ENCODE results near the gene PRRG4.
"Not testable (repeated sequence)": the region's sequence is repeated elsewhere in the genome, so short reads cannot be mapped to it uniquely, and the experiment has no call there.

The PRRG4 gene

GRCh38 chr11:32829680-32830412 is at the start of gene PRRG4:
TSS of gene PRRG4 (plus strand) at chr11:32829927. CDS start at chr11:32830530, 603 bp downstream.
- Histone ChIP-seq H3K36me3 (ENCODE audit: insufficient read depth) (no peaks in the 10 kb centered on the region), H3K4me3 (IDR thresholded peaks at IDR 0.05; ENCODE audit: insufficient read depth, low read depth, low read length) (no peak within 1 kb of the TSS), H2AFZ (ENCODE audit: low read depth) (peak within 1 kb of the TSS; percentile 100), H3K79me2 (ENCODE audit: insufficient read depth, low read depth) (no peaks in the 10 kb centered on the region), H4K20me1 (ENCODE audit: insufficient read depth) (no peaks in the 10 kb centered on the region), H3K27ac (peak within 1 kb of the TSS; percentile 64), H3K4me2 (peak within 1 kb of the TSS; percentile 58), H3K27me3 (ENCODE audit: insufficient read depth, low read depth) (no peaks in the 10 kb centered on the region), H3K9ac (peak within 1 kb of the TSS; percentile 93), H3K4me1 (ENCODE audit: low read depth, poor library complexity, severe bottlenecking) (peaks cover 8% of the 10 kb centered on the region)
- TF ChIP-seq CTCF (conservative IDR thresholded peaks at IDR 0.05; ENCODE audit: low read depth, low read length) = no peak

- not testable (repeated sequence) for H3K36me3 ChIP-seq (ENCODE audit: insufficient read depth); H3K79me2 ChIP-seq (ENCODE audit: insufficient read depth, low read depth); H4K20me1 ChIP-seq (ENCODE audit: insufficient read depth); H2AFZ ChIP-seq (ENCODE audit: low read depth); H3K4me1 ChIP-seq (ENCODE audit: low read depth, poor library complexity, severe bottlenecking); H3K27ac ChIP-seq; H3K4me3 ChIP-seq (IDR thresholded peaks at IDR 0.05; ENCODE audit: insufficient read depth, low read depth, low read length); H3K9ac ChIP-seq; H3K4me2 ChIP-seq; H3K27me3 ChIP-seq (ENCODE audit: insufficient read depth, low read depth)
These were observed 48.9 kb upstream of the PRRG4 start for GRCh38 chr11:32780839-32781238.

- no peak overlapping the region for H3K4me3 ChIP-seq (IDR thresholded peaks at IDR 0.05; ENCODE audit: insufficient read depth, low read depth, low read length)
- no peak overlapping the region for H3K4me2 ChIP-seq
- no peak overlapping the region for H2AFZ ChIP-seq (ENCODE audit: low read depth)
- H3K27me3 ChIP-seq (ENCODE audit: insufficient read depth, low read depth) = no peaks in the 10 kb centered on the region
- no peak overlapping the region for H3K9ac ChIP-seq
- H3K27ac ChIP-seq = no peak overlapping the region
- no peaks in the 10 kb centered on the region for H3K79me2 ChIP-seq (ENCODE audit: insufficient read depth, low read depth)
- no peak for TF ChIP-seq CTCF (conservative IDR thresholded peaks at IDR 0.05; ENCODE audit: low read depth, low read length)
- H4K20me1 ChIP-seq (ENCODE audit: insufficient read depth) = no peaks in the 10 kb centered on the region
- no peaks in the 10 kb centered on the region for H3K4me1 ChIP-seq (ENCODE audit: low read depth, poor library complexity, severe bottlenecking)
- no peaks in the 10 kb centered on the region for H3K36me3 ChIP-seq (ENCODE audit: insufficient read depth)
These were observed 48.0 kb upstream of the PRRG4 start for GRCh38 chr11:32781721-32782120.

GRCh38 chr11:32785262-32785661 is 44.5 kb upstream of the PRRG4 start:
- Histone ChIP-seq H3K27ac (no peak overlapping the region), H3K27me3 (ENCODE audit: insufficient read depth, low read depth) (no peaks in the 10 kb centered on the region), H3K4me1 (ENCODE audit: low read depth, poor library complexity, severe bottlenecking) (no peaks in the 10 kb centered on the region), H3K9ac (no peak overlapping the region), H3K4me2 (no peak overlapping the region), H2AFZ (ENCODE audit: low read depth) (no peak overlapping the region), H4K20me1 (ENCODE audit: insufficient read depth) (no peaks in the 10 kb centered on the region), H3K36me3 (ENCODE audit: insufficient read depth) (no peaks in the 10 kb centered on the region), H3K4me3 (IDR thresholded peaks at IDR 0.05; ENCODE audit: insufficient read depth, low read depth, low read length) (no peak overlapping the region), H3K79me2 (ENCODE audit: insufficient read depth, low read depth) (no peaks in the 10 kb centered on the region)
- TF ChIP-seq CTCF (conservative IDR thresholded peaks at IDR 0.05; ENCODE audit: low read depth, low read length) = no peak

GRCh38 chr11:32786811-32787210 is 42.9 kb upstream of the PRRG4 start:
- no peaks in the 10 kb centered on the region for H3K79me2 ChIP-seq (ENCODE audit: insufficient read depth, low read depth)
- H4K20me1 ChIP-seq (ENCODE audit: insufficient read depth) = no peaks in the 10 kb centered on the region
- no peak overlapping the region for H3K27ac ChIP-seq
- H3K4me3 ChIP-seq (IDR thresholded peaks at IDR 0.05; ENCODE audit: insufficient read depth, low read depth, low read length) = no peak overlapping the region
- no peak overlapping the region for H2AFZ ChIP-seq (ENCODE audit: low read depth)
- H3K27me3 ChIP-seq (ENCODE audit: insufficient read depth, low read depth) = no peaks in the 10 kb centered on the region
- no peak overlapping the region for H3K9ac ChIP-seq
- no peaks in the 10 kb centered on the region for H3K36me3 ChIP-seq (ENCODE audit: insufficient read depth)
- H3K4me2 ChIP-seq = no peak overlapping the region
- H3K4me1 ChIP-seq (ENCODE audit: low read depth, poor library complexity, severe bottlenecking) = no peaks in the 10 kb centered on the region
- TF ChIP-seq CTCF (conservative IDR thresholded peaks at IDR 0.05; ENCODE audit: low read depth, low read length) = no peak

All from KMS-11 (cell line).